Measurements from ENCODE around the gene PPHLN1.
A peak's percentile ranks its signal among the peaks of the same experiment; 100 is the strongest.
"Not testable (repeated sequence)": the region's sequence is repeated elsewhere in the genome, so short reads cannot be mapped to it uniquely, and the experiment has no call there.

PPHLN1 gene

DNA sequence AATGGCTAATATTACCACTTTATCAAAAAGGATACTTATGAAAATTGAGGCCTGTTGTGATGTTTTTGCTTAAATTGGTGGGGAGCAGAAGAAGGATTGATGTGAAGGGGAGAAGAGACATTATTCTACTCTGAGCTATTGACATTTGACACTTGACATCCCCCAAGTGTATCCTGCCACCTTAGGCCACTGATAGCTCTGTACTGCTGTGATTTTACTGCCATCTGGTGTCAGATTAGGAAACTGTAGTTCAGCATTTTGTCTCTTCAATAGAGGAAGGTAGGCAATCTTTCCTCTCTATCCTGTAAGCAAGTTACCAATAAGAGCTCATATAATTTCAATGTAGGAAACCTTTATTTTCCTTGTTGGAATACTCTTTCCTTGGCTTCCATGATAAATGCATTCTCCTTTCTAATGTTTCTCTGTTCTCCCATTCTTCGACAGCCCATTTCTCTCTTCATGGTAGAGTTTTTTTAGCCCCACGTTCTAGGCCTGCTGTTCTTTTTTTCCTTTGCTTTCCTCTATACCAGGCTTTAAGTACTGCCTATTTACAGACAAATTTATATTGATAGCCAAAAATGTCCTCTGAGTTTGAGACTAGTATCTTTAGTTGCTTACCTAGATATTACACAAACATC, 46.3 kb downstream of the PPHLN1 start:
- peak; percentile 42 for DNase-seq (ENCODE audit: low spot score)

DNA sequence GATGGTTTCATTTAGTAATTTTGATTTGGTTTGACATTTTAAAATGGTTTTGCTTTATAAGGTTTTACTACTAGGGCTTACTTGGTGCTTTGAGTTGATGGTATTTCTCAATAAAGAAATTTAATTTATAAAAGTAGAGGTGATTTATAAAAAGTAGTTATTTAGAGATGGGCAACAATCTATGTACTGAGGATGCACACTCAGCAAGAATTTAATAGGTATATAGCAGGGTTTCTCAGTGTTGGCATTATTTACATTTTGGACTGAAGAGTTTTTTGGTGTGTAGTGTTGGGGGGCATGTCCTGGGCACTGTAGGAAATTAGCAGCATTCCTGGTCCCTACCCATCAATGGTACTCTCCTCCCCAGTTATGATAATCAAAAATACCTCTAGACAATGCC, 47.7 kb downstream of the PPHLN1 start:
- DNase-seq (ENCODE audit: low spot score) = no peak

DNA sequence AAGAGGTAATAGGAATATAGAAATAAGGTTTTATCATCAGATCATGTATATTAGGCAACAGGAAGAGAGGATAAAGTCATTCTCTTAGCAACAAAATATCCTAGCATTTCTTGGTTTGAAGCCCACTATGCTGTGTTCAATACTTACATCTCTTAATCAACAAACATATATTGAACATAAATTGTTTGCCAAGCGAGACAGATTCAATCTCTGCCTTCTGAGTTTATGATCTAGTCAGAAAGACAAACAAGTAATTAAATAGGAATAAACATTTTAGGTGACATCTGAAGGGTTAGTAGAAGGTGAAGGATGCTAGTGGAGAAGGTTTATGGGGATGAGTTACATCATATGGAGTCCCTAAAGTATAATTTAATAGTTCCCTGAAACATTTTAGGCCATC, 54.8 kb downstream of the PPHLN1 start:
- DNase-seq (ENCODE audit: low spot score) = no peak

DNA sequence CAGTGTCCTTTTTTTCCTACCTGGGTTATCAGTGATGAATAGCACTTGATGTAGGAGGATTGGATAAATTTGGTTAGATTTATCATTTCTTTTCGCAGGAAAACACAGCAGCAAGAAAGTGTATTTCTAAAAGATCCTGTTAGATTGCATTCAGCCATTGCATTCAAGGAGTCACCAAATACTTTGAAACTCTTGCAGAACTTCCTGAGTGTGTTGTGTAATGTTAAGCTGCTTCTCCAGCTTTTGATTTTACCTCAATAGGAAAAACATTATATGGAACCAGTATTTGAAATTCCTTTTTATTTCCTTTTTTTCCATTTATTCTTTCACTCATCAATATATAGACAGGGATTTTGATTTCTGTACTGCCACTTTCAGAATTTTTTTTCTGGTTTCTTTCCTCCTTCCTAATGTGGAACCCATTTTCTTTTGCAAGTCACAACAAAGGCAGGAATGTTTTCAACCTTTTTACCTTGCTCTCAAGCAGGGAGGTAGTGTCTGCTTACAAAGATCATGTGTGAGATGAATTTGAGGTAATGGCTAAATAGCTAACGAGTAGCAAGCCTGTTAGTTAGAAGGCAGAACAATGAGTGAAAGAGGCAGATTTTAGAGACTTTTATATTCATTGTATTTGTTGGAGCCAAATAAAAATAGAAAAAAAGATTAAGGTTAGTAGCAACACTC, 56.2 kb downstream of the PPHLN1 start:
- DNase-seq (ENCODE audit: low spot score) = no peak

DNA sequence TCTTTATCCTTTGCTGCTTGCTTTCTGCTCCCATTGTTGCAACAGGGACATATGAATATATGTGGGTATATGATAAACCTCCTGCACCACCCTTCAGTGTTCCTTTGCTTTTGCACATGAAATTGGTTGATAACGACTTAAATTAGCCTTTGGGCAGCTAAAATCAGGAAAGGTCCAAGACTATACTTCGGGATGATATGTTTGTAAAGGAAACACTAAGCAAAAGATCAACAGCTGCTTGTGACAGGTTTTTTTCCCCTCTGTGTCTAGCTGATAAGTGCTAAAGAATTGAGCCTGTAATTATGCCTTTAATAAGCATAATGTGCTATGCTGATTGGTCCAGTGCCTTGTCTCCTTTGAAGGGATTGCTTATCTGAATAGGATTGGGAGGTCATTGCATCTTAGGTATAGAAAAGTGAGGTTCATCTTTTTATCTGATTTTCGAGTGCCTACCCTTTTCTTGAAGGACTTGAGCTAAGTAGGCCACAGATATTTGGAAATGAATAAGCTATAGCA, 59.4 kb downstream of the PPHLN1 start:
- DNase-seq (ENCODE audit: low spot score) = no peak

DNA sequence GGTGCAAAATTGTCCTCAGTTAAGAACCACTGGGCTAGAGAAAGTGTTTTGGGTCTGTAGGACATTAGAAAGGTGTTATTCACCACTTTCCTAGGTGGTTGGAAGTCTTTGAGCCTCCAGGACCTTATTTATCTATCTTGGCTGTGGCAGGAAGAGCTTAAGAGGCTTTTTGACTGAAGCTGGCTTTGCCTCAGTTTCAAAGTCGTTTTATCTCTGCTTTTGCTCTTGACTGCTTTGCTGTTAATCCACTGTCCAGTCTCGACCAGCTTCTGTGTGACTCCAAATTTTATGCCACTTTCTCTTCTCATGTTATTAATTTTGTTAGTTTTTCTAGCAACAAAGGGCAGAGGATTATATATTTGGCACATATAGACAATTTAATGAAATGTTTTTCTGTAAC, 60.3 kb downstream of the PPHLN1 start:
- DNase-seq (ENCODE audit: low spot score) = no peak

DNA sequence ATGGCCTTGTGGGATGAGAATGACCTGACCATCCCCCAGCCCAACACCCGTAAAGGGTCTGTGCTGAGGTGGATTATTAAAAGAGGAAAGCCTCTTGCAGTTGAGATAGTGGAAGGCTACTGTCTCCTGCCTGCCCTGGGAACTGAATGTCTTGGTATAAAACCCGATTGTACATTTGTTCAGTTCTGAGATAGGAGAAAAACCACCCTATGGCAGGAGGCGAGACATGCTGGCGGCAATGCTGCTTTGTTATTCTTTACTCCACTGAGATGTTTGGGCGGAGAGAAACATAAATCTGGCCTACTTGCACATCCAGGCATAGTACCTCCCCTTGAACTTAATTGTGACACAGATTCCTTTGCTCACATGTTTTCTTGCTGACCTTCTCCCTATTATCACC, 62.1 kb downstream of the PPHLN1 start:
- DNase-seq (ENCODE audit: low spot score) = not testable (repeated sequence)

DNA sequence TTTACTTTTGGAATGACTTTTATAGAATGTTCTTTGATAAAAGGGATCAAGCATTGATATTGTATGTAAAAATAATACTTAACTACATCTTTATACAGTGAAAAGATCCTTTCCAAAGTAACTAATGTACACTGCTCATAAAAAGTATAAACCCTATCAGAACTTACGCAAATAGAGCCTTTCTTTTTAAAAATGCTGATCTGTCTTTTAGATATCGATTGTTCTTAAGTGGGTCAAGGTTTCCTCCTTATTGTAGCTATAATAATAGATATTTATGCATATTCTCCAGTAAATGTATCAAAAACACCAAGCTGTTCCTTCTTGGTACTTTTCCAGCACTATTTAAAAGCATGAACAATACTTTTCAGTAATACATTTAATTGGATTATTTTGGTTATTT, 68.5 kb downstream of the PPHLN1 start:
- DNase-seq (ENCODE audit: low spot score) = no peak

DNA sequence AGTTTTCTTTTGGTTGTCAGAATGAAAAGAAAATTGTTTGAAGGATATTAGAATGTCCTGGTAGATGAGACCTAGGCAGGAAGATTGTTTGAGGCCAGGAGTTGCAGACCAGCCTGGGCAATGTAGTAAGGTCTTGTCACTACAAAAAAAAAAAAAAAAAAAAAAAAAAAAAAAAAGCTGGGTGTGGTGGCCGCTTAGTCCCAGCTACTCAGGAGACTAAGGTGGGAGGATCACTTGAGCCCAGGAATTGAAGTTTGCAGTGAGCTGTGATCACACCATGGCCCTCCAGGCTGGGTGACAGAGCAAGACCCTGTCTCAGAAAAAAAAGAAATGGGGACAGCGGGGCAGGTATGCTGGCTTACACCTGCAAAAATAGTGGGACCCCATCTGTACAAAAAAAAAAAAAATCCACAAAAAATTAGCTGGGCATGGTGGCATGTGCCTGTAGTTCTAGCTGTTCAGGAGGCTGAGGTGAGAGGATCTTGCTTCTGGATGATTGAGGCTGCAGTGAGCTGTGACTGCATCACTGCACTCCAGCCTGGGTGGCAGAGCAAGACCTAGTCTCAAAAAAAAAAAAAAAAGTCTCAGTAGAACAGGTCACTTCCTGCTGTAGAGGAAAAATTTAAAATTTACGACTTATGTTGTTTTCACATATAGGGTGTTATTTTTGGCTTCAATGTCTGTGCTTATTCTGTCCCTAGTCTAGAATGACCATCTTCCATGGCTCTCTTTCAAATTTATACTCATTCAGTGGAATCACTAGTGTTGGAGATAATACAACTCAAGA, 70.7 kb downstream of the PPHLN1 start:
- DNase-seq (ENCODE audit: low spot score) = no peak

DNA sequence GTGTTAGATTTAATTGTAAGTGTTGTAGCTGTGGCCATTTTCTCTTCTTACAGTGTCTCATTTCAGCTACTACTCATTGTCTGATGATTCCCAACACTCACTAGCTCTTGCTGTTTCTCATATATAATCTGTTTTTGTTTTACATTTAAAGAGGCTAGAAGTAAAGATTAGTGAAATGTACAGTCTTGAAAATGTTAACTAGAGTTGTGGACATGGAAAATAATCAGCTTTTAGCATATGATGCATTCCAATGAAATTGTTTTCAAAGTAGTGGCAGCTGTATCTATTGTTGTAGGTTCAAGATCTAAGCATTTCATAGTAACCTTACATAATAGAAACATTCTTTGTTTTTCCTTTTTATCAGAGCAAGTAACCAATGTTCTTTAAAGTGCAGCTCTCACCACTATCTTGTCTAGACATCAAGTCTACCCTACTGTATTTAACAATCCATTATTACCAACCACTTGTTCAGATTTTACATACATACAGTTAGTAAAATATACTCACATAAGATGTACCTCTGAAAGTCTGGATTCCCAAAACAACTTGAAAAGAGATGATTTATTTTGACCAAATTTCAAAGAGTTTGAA, 76.9 kb downstream of the PPHLN1 start:
- DNase-seq (ENCODE audit: low spot score) = no peak

DNA sequence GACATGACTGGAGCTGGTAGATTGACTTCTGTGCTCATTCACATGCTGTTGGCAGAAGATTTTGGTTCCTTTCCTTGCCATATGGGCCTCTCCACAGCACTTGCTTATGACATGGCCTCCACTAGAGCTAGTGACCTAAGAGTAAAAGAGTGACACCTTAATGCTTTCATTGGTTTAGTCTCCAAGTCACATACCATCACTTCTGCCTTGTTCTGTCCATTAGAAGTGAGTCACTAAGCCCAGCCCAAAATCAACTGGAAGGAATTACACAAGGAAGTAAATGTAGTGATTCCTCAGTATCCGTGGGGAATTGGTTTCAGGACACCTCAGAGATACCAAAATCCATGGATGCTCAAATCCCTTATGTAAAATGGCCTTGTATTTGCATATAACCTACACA, 81.3 kb downstream of the PPHLN1 start:
- no peak for DNase-seq (ENCODE audit: low spot score)

DNA sequence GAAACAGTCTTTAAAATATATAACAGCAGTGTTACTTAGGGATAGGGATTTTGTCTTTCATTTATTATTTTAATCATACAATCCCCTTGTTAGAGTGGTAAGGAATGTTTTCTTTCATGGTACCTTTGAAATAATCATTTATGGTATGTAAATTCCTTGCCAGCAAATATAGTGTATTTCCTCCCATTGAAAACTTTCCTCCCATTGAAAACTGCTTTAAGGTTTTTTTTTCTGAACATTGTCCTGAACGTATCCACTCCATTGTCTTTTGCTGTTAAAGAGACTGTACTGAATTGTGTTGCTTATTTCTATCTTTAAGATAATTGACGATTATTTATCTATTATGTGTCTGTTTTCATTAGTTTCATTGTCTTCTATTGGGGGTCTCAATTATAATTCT, 83.5 kb downstream of the PPHLN1 start:
- no peak for DNase-seq (ENCODE audit: low spot score)

DNA sequence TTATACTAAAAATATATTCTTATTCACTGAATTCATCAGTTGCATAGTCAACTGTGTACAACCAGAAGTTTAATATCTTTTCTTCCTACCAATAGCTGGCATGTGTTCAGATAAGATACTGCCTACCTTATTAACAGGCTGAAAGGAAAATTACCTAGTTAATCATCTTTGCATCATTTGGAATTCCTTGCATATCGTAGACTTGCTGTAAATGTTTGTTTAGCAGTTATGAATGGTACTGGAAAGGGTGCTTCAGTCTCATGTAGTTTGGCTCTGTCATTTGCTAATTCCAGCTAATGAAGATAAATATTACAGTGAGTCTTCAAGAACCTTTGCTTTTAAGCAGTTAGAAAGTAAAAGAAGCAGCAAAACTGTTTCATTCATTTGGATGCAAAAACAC, 84.4 kb downstream of the PPHLN1 start:
- DNase-seq (ENCODE audit: low spot score) = no peak

DNA sequence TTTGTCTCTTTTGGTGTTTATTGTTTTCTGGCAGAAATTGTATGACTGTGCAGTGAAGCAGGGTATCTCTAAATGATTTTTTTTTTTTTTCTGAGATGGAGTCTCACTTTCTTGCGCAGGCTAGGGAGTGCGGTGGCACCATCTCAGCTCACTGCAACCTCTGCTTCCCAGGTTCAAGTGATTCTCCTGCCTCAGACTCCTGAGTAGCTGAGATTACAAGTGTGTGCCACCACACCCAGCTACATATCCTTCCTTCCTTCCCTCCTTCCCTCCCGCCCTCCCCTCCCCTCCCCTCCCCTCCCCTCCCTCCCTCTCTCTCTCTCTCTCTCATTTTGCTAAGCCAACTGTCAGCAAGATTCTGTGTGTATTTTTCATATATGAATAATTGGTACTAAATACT, 94.4 kb downstream of the PPHLN1 start:
- DNase-seq (ENCODE audit: low spot score) = no peak

DNA sequence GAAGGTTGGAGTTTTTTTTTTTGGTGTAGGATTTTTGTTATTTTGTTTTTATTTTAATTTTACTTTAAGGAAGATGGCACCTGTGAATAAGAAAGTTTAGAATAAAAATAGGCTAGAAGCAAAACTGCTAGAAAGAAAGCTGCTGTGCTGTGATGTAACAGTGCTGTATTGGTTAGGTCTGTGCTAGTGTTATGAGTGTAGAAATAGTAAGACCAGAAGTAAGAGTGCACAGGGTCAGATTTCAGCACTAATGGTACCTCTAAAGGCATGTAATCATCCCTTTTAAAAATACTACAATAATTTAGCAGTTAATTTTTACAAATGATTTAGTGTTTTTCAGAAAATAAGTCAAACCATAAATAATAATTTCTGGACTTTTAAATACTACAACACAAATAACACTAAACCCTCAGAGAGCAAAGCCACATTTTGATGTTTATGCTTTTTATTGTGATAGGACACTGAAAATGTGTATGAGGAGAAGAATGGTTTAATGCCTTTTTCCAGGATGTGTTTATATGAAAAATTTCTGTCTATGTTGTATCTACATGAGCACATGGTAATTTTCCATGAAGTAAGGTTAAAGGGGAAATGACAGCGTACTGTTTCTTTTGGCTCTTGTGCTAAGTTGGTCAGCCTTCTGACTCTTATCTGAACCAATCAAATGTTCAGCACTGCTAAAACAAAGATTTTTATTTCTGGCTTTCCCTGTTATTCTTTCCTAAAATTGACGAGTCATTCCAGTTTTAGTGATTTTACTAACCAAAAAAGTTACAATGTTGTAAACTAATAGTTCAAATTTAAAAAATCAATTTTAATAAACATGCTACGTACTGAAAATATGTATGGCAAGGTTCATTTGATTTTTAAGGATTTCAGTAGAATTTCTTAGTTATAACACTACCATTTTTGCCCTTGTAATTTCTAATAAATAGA, 96.1 kb downstream of the PPHLN1 start:
- DNase-seq (ENCODE audit: low spot score) = no peak

DNA sequence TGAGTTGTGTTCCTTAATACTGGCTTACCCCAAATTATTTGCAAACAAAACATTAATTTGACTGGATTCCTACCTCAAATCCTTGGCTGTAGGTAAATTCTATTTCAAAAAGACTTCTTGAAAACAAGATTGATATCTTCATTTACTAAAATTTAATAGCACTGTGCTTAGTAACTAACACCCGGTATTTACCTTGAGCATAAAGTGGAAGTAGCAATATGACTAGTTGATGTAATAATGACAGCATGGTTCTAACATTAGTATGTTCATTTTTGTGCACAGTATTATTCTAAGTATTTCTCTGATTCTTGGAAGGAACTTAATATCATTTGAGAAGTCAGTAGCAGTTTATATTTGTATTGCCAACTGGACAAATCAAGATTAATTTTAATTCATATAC, 96.8 kb downstream of the PPHLN1 start:
- DNase-seq (ENCODE audit: low spot score) = no peak

DNA sequence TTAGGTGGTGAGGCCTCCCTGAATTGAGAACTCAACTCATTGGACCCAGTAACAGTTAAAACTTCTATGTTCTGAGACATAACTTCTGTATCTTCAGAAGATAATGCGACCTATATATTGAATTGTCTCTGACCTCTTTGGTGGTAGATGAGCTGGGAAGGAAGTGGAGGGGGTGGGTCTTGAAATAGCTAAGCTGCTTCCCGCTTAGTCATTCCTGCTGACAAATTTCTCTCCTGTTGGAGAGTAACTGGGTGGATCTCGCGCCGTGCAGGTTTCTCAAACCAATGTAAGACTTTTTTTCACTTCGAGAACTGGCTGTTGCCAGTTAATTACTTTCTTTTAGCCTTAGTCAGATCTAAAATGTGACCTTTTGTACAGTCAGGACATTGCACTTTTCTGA, 100.8 kb downstream of the PPHLN1 start:
- no peak for DNase-seq (ENCODE audit: low spot score)

DNA sequence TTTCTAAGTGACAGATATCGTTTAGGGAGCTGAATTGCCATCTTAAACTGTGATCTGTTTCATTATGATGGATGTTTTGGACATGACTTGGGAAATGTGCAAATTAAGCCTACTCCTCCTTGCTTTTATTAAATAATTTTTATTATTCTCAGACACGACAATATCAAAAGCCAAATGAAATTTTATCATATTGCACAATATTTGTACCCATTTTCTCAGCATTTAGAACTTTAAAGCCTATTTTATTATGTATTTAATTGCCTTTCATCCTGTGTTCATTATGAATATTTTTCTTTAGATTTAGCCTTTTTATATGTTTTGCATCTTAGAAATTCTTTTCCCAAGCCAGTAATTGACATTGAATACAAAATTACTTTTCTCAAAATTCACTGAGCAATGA, 102.9 kb downstream of the PPHLN1 start:
- DNase-seq (ENCODE audit: low spot score) = no peak

DNA sequence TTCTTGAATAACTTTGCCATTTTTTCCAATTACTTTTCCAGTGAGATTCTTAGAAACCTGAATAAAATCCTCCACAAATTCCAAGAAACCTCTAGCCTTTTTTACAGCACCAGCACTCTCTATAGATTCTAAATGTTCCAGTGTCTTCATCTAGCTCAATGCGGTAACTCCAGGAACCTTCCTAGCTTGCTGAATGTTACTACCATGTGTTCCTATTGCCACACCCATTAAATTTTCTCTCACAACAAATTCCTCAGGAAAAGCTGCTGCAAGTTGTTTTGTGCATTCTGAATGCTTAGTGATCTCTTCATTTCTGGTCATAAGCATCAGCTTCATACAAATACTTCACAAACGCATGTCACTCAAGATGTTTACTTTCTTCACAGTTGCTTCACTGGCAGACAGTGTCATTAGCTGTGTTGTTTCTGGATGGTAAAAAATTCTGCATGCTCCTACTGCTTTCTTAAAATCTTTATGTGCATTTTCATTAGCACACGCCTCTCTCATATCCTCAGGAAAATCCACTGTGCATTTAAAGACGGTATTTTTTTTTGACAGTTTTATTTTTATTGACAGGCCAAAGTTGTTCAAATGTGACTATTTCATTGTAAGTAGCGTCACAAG, 106.7 kb downstream of the PPHLN1 start:
- no peak for DNase-seq (ENCODE audit: low spot score)

DNA sequence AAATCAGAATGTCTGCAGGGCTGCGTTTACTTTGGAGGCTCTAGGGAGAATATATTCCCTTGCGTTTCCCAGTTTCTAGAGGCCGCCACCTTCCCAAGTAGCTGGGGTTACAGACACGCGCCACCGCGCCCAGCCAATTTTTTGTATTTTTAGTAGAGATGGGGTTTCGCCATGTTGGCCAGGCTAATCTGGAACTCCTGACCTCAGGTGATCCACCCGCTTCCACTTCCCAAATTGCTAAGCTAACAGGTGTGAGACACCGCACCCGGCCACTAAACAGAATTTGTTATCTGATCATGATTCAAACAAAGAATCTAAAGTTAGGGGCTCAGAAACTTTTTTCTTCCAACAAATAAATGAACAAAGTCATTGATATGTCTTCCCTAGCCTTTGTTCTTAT, 114.6 kb downstream of the PPHLN1 start:
- DNase-seq (ENCODE audit: low spot score) = no peak

DNA sequence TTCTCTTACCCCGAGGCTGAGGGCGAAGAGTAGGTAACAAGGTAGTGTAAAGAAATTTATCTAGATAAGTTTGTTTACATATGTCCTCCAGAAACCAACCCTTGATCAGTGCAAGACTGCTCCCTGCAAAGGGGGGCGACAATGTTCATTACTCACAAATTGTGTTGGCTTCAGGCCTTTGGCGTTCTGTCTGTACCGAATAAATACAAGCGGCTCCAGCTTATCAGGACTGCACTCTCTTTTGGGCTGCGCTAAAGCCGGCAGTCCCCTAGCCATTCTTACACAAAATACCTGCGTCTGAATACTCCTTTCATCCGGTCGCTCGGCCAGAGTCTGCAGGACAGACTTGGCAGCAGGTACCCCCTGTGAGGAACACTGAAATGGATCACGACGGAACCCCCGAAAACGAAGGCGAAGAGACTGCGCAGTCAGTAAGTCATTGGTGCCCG, 116.4 kb downstream of the PPHLN1 start:
- peak; percentile 35 for DNase-seq (ENCODE audit: low spot score)
